CD14-positive monocyte (primary cell): Measurements from ENCODE around the gene GNB5. TPM values are rescaled to one million over a fixed set of nuclear protein-coding genes. Genes with fewer than 3 reads are reported as not detected.
"Not testable (repeated sequence)": the region's sequence is repeated elsewhere in the genome, so short reads cannot be mapped to it uniquely, and the experiment has no call there.

ENCODE experiments used
- DNase-seq, 3 donors: peaks; one replicate each; pipeline ENCODE4 v3.0.0-alpha.2; 2011 to 2022
- H2AFZ ChIP-seq: 2 replicates; pipeline ENCODE4 v1.6.0; 2012; ENCODE audit warnings: mild to moderate bottlenecking, low read depth, low read length, inconsistent platforms; ENCODE audit not compliant: insufficient read depth, poor library complexity, severe bottlenecking
- H3K27ac ChIP-seq, 2 donors: 1 replicate in 1 of 2; 2 replicates in 1 of 2; pipeline ENCODE4 v1.5.1; 2012 to 2013; ENCODE audit warnings: low read length in 2 of 2, control low read depth in 1 of 2, inconsistent platforms in 1 of 2, low read depth in 1 of 2, mild to moderate bottlenecking in 1 of 2
- H3K27me3 ChIP-seq, 2 donors: one replicate each; pipeline versions ENCODE4 v1.6.0 to v1.6.1; 2011 to 2013; ENCODE audit warnings: low read length in 2 of 2; ENCODE audit not compliant: control insufficient read depth in 2 of 2, insufficient read depth in 2 of 2
- H3K36me3 ChIP-seq, 2 donors: replicated peaks in 1 of 2; 1 replicate in 1 of 2; 2 replicates in 1 of 2; pipeline versions ENCODE4 v1.5.1 to v1.6.1; 2012 to 2013; ENCODE audit warnings: low read length in 2 of 2, control low read depth in 1 of 2, inconsistent platforms in 1 of 2, mild to moderate bottlenecking in 1 of 2; ENCODE audit not compliant: insufficient read depth in 2 of 2, control insufficient read depth in 1 of 2
- H3K4me1 ChIP-seq, 2 donors: 1 replicate in 1 of 2; 2 replicates in 1 of 2; pipeline versions ENCODE4 v1.5.1 to v1.6.1; 2012 to 2013; ENCODE audit warnings: low read length in 2 of 2, control low read depth in 1 of 2, inconsistent platforms in 1 of 2, mild to moderate bottlenecking in 1 of 2, moderate library complexity in 1 of 2; ENCODE audit not compliant: insufficient read depth in 2 of 2, control insufficient read depth in 1 of 2
- H3K4me2 ChIP-seq: replicated peaks from 2 replicates; pipeline ENCODE3; 2012; ENCODE audit warnings: low read length, moderate library complexity, mild to moderate bottlenecking; ENCODE audit not compliant: poor library complexity, severe bottlenecking; ENCODE audit errors: extremely low read depth
- H3K4me3 ChIP-seq, 3 experiments: fragments of 200-600 bp in 1 of 3; sonication (generic) in 1 of 3; replicated peaks in 1 of 3; 1 replicate in 2 of 3; 2 replicates in 1 of 3; pipeline ENCODE4 v1.5.1; 2011 to 2013; ENCODE audit warnings: low read length in 3 of 3, mild to moderate bottlenecking in 3 of 3, control low read depth in 2 of 3, low read depth in 2 of 3, inconsistent platforms in 1 of 3, moderate library complexity in 1 of 3
- H3K79me2 ChIP-seq: 2 replicates; pipeline ENCODE4 v1.6.0; 2012; ENCODE audit warnings: mild to moderate bottlenecking, control low read depth, inconsistent platforms, low read length, moderate library complexity; ENCODE audit not compliant: insufficient read depth
- H3K9ac ChIP-seq: 2 replicates; pipeline ENCODE4 v1.6.0; 2017; ENCODE audit warnings: low read length, mild to moderate bottlenecking; ENCODE audit not compliant: insufficient read depth, poor library complexity, severe bottlenecking
- H3K9me3 ChIP-seq, 2 donors: replicated peaks in 1 of 2; 1 replicate in 1 of 2; 2 replicates in 1 of 2; pipeline versions ENCODE4 v1.5.1 to v1.6.1; 2012 to 2013; ENCODE audit warnings: low read length in 2 of 2, control low read depth in 1 of 2; ENCODE audit not compliant: control insufficient read depth in 1 of 2, insufficient read depth in 1 of 2
- H4K20me1 ChIP-seq: 2 replicates; pipeline ENCODE4 v1.6.0; 2012; ENCODE audit warnings: mild to moderate bottlenecking, low read length, control low read depth, moderate library complexity; ENCODE audit not compliant: insufficient read depth
- H3K27ac Mint-ChIP-seq, 7 donors: one replicate each; pipeline ENCODE4 v1.8.0; 2020; ENCODE audit warnings: mild to moderate bottlenecking in 7 of 7, mixed read lengths in 7 of 7, moderate library complexity in 6 of 7, inconsistent platforms in 2 of 7
- H3K27me3 Mint-ChIP-seq, 3 donors: one replicate each; pipeline ENCODE4 v1.8.0; 2021 to 2022; ENCODE audit warnings: low read depth in 3 of 3, mild to moderate bottlenecking in 3 of 3, mixed read lengths in 3 of 3, moderate library complexity in 3 of 3, inconsistent platforms in 1 of 3
- H3K36me3 Mint-ChIP-seq, 2 donors: one replicate each; pipeline ENCODE4 v1.8.0; 2020; ENCODE audit warnings: mixed read lengths in 2 of 2, inconsistent platforms in 1 of 2, mild to moderate bottlenecking in 1 of 2
- H3K4me1 Mint-ChIP-seq: one replicate; pipeline ENCODE4 v1.8.0; 2020; ENCODE audit warnings: mild to moderate bottlenecking, mixed read lengths
- H3K4me3 Mint-ChIP-seq, 2 donors: one replicate each; pipeline ENCODE4 v1.8.0; 2020; ENCODE audit warnings: mild to moderate bottlenecking in 2 of 2, mixed read lengths in 2 of 2, moderate library complexity in 1 of 2
- H3K9me3 Mint-ChIP-seq, 7 donors: one replicate each; pipeline ENCODE4 v1.8.0; 2020 to 2022; ENCODE audit warnings: mixed read lengths in 7 of 7, mild to moderate bottlenecking in 6 of 7, moderate library complexity in 6 of 7, inconsistent platforms in 2 of 7
- WGBS: methylation state at CpG from one replicate; pipeline ENCODE4 v1.1.5; 2013; ENCODE audit warnings: missing lambda C conversion rate; ENCODE audit not compliant: insufficient coverage; 5-methylcytosine and 5-hydroxymethylcytosine counted together
- intact Hi-C, 2 donors: fragments of 100-400 bp; cut with micrococcal nuclease; formaldehyde crosslinking; loops; one replicate each; pipeline versions ENCODE4 v1.15.0 to v1.15.1; 2023
- polyA plus RNA-seq, 3 donors: library from polyadenylated mRNA; depleted of rRNA in 1 of 3; unstranded in 2 of 3; stranded (reverse) in 1 of 3; fragments of 300-500 nt in 2 of 3; fragments of >200 nt in 1 of 3; fragmentation: Illumina TruSeq in 2 of 3; gene quantifications; 1 replicate in 2 of 3; 2 replicates in 1 of 3; pipeline ENCODE4 v1.2.3, GENCODE V29; 2012 to 2021
- TF ChIP-seq, protein P1 (sequence below): fragments of 200-600 bp; IDR thresholded peaks from one replicate; pipeline ENCODE4 v1.8.0; 2022; ENCODE audit warnings: antibody characterized with exemption, mild to moderate bottlenecking

The GNB5 gene
- polyA plus RNA-seq, 3 donors: 3.1 to 5.4 (median 4.3) TPM

DNA sequence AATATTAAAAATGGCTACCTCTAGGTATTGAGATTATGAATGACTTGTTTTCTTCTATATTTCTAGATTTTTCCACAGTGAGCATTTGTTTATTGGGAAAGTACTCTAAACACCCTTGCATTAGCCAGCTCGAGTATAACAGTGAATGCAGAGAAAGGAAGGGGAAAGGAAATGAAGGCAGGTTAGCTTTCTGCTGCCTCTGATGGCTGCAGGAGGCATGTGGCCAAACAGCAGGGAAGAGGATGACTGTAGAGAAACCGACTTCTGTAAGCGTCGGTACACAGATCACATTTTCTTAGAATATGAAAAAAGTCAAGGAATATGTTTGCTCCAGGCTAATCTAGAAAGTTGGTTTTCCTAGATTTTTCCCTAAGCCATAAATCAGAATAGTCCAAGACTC is 19.8 kb downstream of the GNB5 start:
- H3K4me3 Mint-ChIP-seq: no peak overlapping the region
- no CpG with 5 or more reads among the region's 4 CpGs for WGBS

DNA sequence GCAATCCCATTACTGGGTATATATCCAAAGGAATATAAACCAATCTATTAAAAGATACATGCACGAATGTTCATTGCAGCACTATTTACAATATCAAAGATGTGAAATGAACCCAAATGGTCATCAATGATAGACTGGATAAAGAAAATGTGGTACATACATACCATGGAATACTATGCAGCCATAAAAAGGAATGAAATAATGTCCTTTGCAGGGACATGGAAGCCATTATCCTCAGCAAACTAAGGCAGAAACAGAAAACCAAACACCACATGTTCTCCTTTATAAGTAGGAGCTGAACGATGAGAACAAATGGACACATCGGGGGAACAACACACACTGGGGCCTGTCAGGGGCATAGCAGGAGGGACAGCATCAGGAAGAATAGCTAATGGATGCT is 21.0 kb downstream of the GNB5 start:
- H3K27me3 Mint-ChIP-seq, H3K36me3 Mint-ChIP-seq, H3K9me3 ChIP-seq, H3K79me2 ChIP-seq, H3K27ac ChIP-seq, H3K9me3 Mint-ChIP-seq, H3K36me3 ChIP-seq, H3K27me3 ChIP-seq, H2AFZ ChIP-seq, H3K4me3 Mint-ChIP-seq, DNase-seq, H3K4me3 ChIP-seq, H3K4me2 ChIP-seq, H3K27ac Mint-ChIP-seq, intact Hi-C loops, H3K4me1 Mint-ChIP-seq, H3K4me1 ChIP-seq, H3K9ac ChIP-seq, H4K20me1 ChIP-seq: not testable (repeated sequence)
- WGBS: no CpG with 5 or more reads among the region's 3 CpGs

More for the DNA sequence above, 19.8 kb downstream of the GNB5 start:
- peaks cover 0 to 4% (median 0%) of the 10 kb centered on the region in 7 donors for H3K9me3 Mint-ChIP-seq
- no peak overlapping the region for H2AFZ ChIP-seq
- H4K20me1 ChIP-seq: no peaks in the 10 kb centered on the region
- no peak for DNase-seq
- H3K27me3 Mint-ChIP-seq: peaks cover 0 to 2% (median 0%) of the 10 kb centered on the region in 3 donors
- H3K27me3 ChIP-seq: no peaks in the 10 kb centered on the region
- no peaks in the 10 kb centered on the region for H3K9me3 ChIP-seq
- no peaks in the 10 kb centered on the region for H3K79me2 ChIP-seq
- no peaks in the 10 kb centered on the region for H3K4me1 ChIP-seq
- H3K4me3 ChIP-seq: no peak overlapping the region
- H3K36me3 Mint-ChIP-seq: no peaks in the 10 kb centered on the region
- no peak overlapping the region for H3K9ac ChIP-seq
- no peak overlapping the region for H3K4me2 ChIP-seq
- H3K36me3 ChIP-seq: no peaks in the 10 kb centered on the region
- H3K27ac Mint-ChIP-seq: no peak overlapping the region
- intact Hi-C loops: no loop called here
- peaks cover 2% of the 10 kb centered on the region for H3K4me1 Mint-ChIP-seq
- TF ChIP-seq, protein P1, sequence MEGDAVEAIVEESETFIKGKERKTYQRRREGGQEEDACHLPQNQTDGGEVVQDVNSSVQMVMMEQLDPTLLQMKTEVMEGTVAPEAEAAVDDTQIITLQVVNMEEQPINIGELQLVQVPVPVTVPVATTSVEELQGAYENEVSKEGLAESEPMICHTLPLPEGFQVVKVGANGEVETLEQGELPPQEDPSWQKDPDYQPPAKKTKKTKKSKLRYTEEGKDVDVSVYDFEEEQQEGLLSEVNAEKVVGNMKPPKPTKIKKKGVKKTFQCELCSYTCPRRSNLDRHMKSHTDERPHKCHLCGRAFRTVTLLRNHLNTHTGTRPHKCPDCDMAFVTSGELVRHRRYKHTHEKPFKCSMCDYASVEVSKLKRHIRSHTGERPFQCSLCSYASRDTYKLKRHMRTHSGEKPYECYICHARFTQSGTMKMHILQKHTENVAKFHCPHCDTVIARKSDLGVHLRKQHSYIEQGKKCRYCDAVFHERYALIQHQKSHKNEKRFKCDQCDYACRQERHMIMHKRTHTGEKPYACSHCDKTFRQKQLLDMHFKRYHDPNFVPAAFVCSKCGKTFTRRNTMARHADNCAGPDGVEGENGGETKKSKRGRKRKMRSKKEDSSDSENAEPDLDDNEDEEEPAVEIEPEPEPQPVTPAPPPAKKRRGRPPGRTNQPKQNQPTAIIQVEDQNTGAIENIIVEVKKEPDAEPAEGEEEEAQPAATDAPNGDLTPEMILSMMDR: no peak
- H3K27ac ChIP-seq: no peak overlapping the region

- H3K9me3 ChIP-seq, H3K9ac ChIP-seq, intact Hi-C loops, H3K27me3 ChIP-seq, H3K36me3 Mint-ChIP-seq, H4K20me1 ChIP-seq, H3K27ac Mint-ChIP-seq, H3K4me3 ChIP-seq, H3K27ac ChIP-seq, H3K79me2 ChIP-seq, H3K9me3 Mint-ChIP-seq, DNase-seq, H3K4me3 Mint-ChIP-seq, H3K4me1 Mint-ChIP-seq, H3K27me3 Mint-ChIP-seq, H3K36me3 ChIP-seq, H2AFZ ChIP-seq, H3K4me2 ChIP-seq, H3K4me1 ChIP-seq: not testable (repeated sequence)
- no CpG with 5 or more reads among the region's 5 CpGs for WGBS
Observed at GRCh38 chr15:52165494-52166131, 25.6 kb downstream of the GNB5 start.
